DMS153 treated with DMSO at 0.1 percent for 48 hours (cell line): Measurements from ENCODE around the gene COL9A1.

Experiments used
- DNase-seq: peaks from one replicate; lab custom pipeline; 2025; ENCODE audit not compliant: unreplicated experiment; lab: John Stamatoyannopoulos, UW

COL9A1 gene

GRCh38 chr6:70176842-70177550 lies 125.9 kb downstream of the COL9A1 start:
- no peak for DNase-seq

GRCh38 chr6:70175770-70176169 lies 127.1 kb downstream of the COL9A1 start:
- no peak for DNase-seq

GRCh38 chr6:70172252-70172651 lies 130.6 kb downstream of the COL9A1 start:
- no peak for DNase-seq

DNA sequence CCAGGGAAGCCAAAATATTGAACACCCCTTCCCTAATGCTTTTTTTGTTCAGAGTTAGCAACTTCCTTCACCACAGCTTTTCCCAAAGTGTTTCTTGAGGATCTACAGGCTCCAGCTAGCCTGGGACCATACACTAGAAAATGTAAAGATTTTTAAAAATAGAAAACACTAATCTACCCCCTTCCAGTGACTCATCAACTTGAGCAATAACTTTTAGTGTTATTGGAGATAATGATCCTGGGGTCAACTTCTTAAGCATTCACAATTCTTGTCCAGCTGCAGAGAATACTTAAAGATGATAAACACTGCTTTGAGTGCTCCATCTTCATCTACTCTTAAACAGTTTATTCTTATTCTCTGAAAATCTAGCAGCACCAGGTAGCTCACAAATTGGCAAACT lies 131.6 kb downstream of the COL9A1 start:
- no peak for DNase-seq

- no peak for DNase-seq
Measured at GRCh38 chr6:70168681-70169377, 134.1 kb downstream of the COL9A1 start.
